Measurements from ENCODE around the gene SMIM13.
A peak's percentile ranks its signal among the peaks of the same experiment; 100 is the strongest.

The SMIM13 gene

DNA sequence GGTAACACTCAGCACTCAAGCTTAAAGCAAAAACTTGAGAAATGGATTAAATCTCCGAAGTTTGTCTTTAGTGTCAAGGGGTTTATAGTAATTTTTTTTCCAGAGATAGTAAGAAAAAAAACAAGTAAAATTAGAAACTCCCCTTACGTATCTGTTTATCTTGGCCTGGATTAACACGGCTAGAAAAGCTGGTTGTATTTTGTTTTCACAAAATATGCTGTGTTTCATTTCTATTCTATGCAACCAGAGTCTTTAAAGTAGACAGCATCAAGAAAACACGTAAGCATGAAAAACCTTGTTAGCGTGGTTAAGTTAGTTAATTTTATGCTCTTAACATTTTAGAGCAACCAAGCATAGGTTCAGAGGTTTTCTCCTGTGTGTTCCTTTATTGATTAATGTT, 39.6 kb downstream of the SMIM13 start:
- no peaks in the 10 kb centered on the region for H3K27me3 ChIP-seq
- TF ChIP-seq Cebpa-rat (IDR thresholded peaks at IDR 0.05): no peak
- H3K27ac ChIP-seq: no peak overlapping the region
- peaks cover 0 to 5% (median 0%) of the 10 kb centered on the region in 11 experiments; a peak in 5 of 22 replicates for H3K9me3 ChIP-seq (replicated peaks in 1 of 11)
- H3K4me3 ChIP-seq: no peak overlapping the region
- H3K36me3 ChIP-seq: peaks cover 15 to 35% (median 23%) of the 10 kb centered on the region in 11 experiments
- H3K9ac ChIP-seq: no peak overlapping the region
- peaks cover 0 to 28% (median 8%) of the 10 kb centered on the region in 11 experiments; a peak in 11 of 22 replicates for H4K20me1 ChIP-seq
- peaks cover 4 to 38% (median 12%) of the 10 kb centered on the region in 10 experiments; a peak in 16 of 20 replicates for H3K4me1 ChIP-seq
- no peak overlapping the region for H3K4me2 ChIP-seq

- H3K27ac ChIP-seq: no peak overlapping the region
- no peaks in the 10 kb centered on the region for H3K27me3 ChIP-seq
- no peaks in the 10 kb centered on the region for H3K9me3 ChIP-seq (replicated peaks in 1 of 11)
Measured at GRCh38 chr6:11136809-11137208, 43.2 kb downstream of the SMIM13 start.

DNA sequence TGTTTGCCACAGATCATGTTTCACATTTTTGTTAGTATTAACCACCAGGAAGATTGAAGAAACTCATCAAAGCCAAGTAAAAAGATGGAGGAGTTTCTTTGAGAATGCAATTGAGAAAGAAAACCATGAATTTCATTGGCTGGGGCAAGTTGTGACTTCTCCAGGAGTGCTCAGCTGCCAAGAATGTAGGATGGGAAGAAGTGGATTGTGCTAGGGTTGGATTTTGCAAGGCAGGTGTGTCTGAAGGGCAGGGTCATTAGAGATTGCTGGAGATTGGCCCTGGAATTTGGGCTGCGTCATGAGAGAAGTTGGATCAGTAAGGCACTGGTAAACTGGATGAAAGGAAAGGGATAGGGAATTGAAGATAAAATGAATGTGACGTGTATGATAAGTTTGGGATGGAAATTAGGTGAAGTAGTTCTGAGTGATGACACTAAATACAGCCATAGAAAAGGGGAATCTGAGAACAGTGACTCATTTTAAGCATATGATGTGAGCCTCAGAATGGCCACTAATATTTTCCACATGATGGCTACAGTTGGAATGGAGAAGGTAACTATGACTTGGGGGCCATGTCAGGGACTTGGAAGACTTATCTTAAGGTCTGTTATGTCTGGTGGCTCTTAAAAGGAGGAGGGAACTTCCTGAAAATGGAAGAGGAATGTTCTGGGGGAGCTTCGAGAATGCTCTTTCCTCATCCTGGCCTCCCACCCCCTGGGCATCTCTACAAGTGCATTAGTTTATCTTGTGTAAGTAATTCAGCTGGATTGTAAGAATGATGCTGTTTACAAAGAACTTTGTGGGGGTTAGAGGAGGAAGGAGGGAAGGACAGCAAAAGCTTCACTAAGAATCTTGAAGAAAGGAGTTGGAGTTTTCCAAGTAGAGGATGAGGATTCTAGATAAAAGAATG, 45.7 kb downstream of the SMIM13 start:
- Histone ChIP-seq H3K9me3 (replicated peaks in 1 of 11) (no peaks in the 10 kb centered on the region), H3K36me3 (peaks cover 15 to 31% (median 21%) of the 10 kb centered on the region in 11 experiments), H3K4me3 (no peak overlapping the region), H3K27ac (peak overlapping the region in 1 of 11 experiments; percentile 10; a peak in 1 of 22 replicates), H3K4me1 (peaks cover 29 to 65% (median 45%) of the 10 kb centered on the region in 10 experiments), H3K9ac (no peak overlapping the region), H4K20me1 (peaks cover 0 to 6% (median 0%) of the 10 kb centered on the region in 11 experiments; a peak in 1 of 22 replicates), H3K27me3 (no peaks in the 10 kb centered on the region), H3K4me2 (peak overlapping the region in 2 of 11 experiments; percentile 51 to 85; a peak in 4 of 22 replicates)
- TF ChIP-seq Cebpa-rat (IDR thresholded peaks at IDR 0.05): no peak

More at GRCh38 chr6:11136809-11137208, 43.2 kb downstream of the SMIM13 start:
- no peak overlapping the region for H3K4me2 ChIP-seq
- no peak overlapping the region for H3K9ac ChIP-seq
- peaks cover 15 to 31% (median 21%) of the 10 kb centered on the region in 11 experiments for H3K36me3 ChIP-seq
- no peak overlapping the region for H3K4me3 ChIP-seq
- TF ChIP-seq Cebpa-rat (IDR thresholded peaks at IDR 0.05): no peak
- peaks cover 0 to 14% (median 0%) of the 10 kb centered on the region in 11 experiments; a peak in 4 of 22 replicates for H4K20me1 ChIP-seq
- H3K4me1 ChIP-seq: peaks cover 22 to 45% (median 33%) of the 10 kb centered on the region in 10 experiments

- H3K27me3 ChIP-seq: no peaks in the 10 kb centered on the region
- peaks cover 11 to 26% (median 16%) of the 10 kb centered on the region in 11 experiments for H3K36me3 ChIP-seq
- H3K4me1 ChIP-seq: peaks cover 21 to 63% (median 42%) of the 10 kb centered on the region in 10 experiments
- H4K20me1 ChIP-seq: no peaks in the 10 kb centered on the region
- H3K9me3 ChIP-seq (replicated peaks in 1 of 11): no peaks in the 10 kb centered on the region
- no peak overlapping the region for H3K27ac ChIP-seq
- no peak overlapping the region for H3K4me3 ChIP-seq
- TF ChIP-seq Cebpa-rat (IDR thresholded peaks at IDR 0.05): no peak
- peak overlapping the region in 8 of 11 experiments; percentile 34 to 85 (median 54); a peak in 9 of 22 replicates for H3K4me2 ChIP-seq
- H3K9ac ChIP-seq: no peak overlapping the region
Measured at GRCh38 chr6:11140056-11140455, 46.4 kb downstream of the SMIM13 start.

DNA sequence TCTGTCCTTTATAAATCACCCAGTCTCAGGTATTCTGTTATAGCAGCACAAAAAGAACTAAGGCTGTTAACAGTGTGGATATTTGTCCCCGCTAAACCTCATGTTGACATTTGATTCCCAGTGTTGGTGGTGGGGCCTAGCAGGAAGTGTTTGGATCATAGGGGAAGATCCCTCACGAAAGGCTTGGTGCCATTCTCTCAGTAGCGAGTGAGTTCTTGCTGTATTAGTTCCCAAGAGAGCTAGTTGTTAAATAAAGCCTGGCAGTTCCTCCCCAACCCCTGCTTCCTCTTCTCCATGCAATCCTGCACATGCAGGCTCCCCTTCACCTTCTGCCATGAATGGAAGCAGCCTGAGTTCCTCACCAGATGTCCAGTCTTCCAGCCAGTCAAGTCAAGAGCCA, 47.7 kb downstream of the SMIM13 start:
- TF ChIP-seq Cebpa-rat (IDR thresholded peaks at IDR 0.05): no peak

DNA sequence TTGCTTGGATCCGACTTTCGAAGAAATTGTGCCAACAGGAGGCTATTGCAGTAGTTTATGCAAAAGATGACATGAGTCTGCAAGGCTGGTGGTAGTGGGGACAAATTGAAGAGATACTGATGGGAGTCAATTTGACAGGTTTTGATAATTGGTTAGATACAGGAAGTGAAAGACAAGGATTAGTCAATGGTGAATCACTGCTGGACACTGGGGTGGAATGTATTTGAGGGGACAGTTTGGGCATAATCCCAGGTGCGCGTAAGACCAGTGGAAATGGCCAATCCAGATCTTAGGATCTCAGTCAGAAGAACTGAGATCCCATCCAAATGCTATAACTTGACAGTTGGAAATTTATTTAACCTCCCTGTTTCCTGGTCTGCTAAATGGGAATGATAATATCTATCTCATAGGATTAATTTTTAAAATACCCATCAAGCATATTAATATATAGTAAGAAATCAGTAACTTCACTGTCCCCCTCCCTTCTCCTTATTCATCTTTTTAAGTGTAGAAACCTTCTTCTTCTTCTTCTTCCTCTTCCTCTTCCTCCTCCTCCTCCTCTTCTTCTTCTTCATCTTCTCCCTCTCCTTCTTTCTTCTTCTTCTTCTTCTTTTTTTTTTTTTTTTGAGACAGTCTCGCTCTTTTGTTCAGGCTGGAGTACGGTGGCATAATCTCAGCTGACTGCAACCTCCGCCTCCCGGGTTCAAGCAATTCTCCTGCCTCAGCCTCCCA, 48.8 kb downstream of the SMIM13 start:
- peak overlapping the region in 4 of 11 experiments; percentile 3 to 76 (median 54); a peak in 6 of 22 replicates for H3K4me2 ChIP-seq
- no peaks in the 10 kb centered on the region for H4K20me1 ChIP-seq
- H3K9me3 ChIP-seq (replicated peaks in 1 of 11): no peaks in the 10 kb centered on the region
- TF ChIP-seq Cebpa-rat (IDR thresholded peaks at IDR 0.05): no peak
- peaks cover 21 to 63% (median 42%) of the 10 kb centered on the region in 10 experiments for H3K4me1 ChIP-seq
- H3K4me3 ChIP-seq: no peak overlapping the region
- no peak overlapping the region for H3K9ac ChIP-seq
- no peaks in the 10 kb centered on the region for H3K27me3 ChIP-seq
- H3K27ac ChIP-seq: no peak overlapping the region
- 0 out of 22 replicates have a peak, but pooled peaks cover 0 to 3% (median 0%) of the 10 kb centered on the region in 11 experiments for H3K36me3 ChIP-seq

More for the DNA sequence above, 47.7 kb downstream of the SMIM13 start:
- Histone ChIP-seq H3K4me1 (peaks cover 21 to 63% (median 42%) of the 10 kb centered on the region in 10 experiments), H3K27me3 (no peaks in the 10 kb centered on the region), H3K9ac (peak overlapping the region in 1 of 11 experiments; percentile 17; a peak in 2 of 22 replicates), H3K27ac (no peak overlapping the region; a peak in 1 of 22 replicates), H4K20me1 (no peaks in the 10 kb centered on the region), H3K9me3 (replicated peaks in 1 of 11) (no peaks in the 10 kb centered on the region), H3K4me3 (no peak overlapping the region), H3K4me2 (peak overlapping the region; percentile 34 to 85 (median 58)), H3K36me3 (peaks cover 0 to 14% (median 4%) of the 10 kb centered on the region in 11 experiments; a peak in 10 of 22 replicates)

DNA sequence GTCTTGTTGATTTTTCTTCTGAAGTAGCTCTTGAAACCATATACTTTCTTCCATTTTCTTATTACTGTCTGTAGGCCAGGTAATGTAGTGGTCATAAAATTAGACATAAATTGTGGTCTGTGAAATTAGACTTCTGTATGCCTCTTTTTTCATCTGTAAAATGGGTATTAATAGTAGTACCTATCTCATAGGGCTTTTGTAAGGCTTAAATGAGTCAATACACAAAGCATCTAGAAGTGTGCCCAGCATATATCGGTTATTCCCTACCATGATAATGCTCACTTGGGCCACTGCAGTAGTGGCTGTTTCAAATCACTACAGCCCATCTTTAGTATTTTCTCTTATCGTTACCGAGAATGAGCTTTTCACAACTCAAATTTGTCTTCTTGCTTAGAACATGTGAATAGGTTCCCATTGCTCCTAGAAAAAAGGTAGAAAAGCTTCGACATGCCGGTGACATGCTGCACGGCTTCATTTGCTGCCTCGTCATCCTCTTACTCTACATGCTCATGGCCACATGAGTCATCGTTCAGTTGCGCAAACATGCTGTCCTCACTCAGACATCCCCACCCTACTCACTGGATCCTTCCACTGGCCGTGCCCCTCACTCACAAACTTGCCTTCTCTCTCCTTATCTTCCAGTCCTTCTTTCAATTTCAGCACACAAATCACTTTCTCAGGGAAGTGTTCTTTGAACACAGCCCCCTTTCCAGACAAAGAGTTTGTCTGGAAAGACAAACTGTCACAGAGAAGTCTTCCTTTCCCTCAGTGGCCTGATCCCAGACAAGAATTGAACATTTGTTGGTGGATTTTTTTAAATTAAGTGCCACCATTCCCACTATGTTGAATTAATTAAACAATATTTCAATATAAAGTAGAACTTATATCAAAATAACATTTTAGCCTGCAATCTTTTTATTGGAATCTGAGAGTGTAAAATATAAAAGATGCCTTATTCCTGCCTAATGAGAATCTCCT, 50.0 kb downstream of the SMIM13 start:
- Histone ChIP-seq H3K4me2 (peak overlapping the region in 9 of 11 experiments; percentile 12 to 76 (median 51); a peak in 14 of 22 replicates), H3K27ac (peak overlapping the region in 7 of 11 experiments; percentile 5 to 64 (median 20); a peak in 10 of 22 replicates)

More for the DNA sequence above, 50.0 kb downstream of the SMIM13 start:
- no peaks in the 10 kb centered on the region for H3K36me3 ChIP-seq
- H3K4me1 ChIP-seq: peaks cover 21 to 62% (median 42%) of the 10 kb centered on the region in 10 experiments
- no peaks in the 10 kb centered on the region for H3K27me3 ChIP-seq
- H3K4me3 ChIP-seq: no peak overlapping the region
- no peaks in the 10 kb centered on the region for H4K20me1 ChIP-seq
- H3K9ac ChIP-seq: peak overlapping the region in 3 of 11 experiments; percentile 1 to 44 (median 26); a peak in 3 of 22 replicates
- peak in 10 of 11 experiments; percentile 9 to 86 (median 66); a peak in 15 of 22 replicates for TF ChIP-seq Cebpa-rat (IDR thresholded peaks at IDR 0.05)
- H3K9me3 ChIP-seq (replicated peaks in 1 of 11): no peaks in the 10 kb centered on the region
